Smooth muscle cell of the coronary artery (primary cell): ENCODE measurements around the gene BARHL1. TPM values are rescaled to one million over a fixed set of nuclear protein-coding genes. Genes with fewer than 3 reads are reported as not detected.

Experiments
- total RNA-seq: library from RNA; depleted of rRNA; stranded (reverse); fragments of >200 nt; gene quantifications from 2 replicates; pipeline ENCODE4 v1.2.3, GENCODE V29; 2014; ENCODE audit warnings: low replicate concordance

BARHL1 gene
- total RNA-seq = not detected in 2 replicates

DNA sequence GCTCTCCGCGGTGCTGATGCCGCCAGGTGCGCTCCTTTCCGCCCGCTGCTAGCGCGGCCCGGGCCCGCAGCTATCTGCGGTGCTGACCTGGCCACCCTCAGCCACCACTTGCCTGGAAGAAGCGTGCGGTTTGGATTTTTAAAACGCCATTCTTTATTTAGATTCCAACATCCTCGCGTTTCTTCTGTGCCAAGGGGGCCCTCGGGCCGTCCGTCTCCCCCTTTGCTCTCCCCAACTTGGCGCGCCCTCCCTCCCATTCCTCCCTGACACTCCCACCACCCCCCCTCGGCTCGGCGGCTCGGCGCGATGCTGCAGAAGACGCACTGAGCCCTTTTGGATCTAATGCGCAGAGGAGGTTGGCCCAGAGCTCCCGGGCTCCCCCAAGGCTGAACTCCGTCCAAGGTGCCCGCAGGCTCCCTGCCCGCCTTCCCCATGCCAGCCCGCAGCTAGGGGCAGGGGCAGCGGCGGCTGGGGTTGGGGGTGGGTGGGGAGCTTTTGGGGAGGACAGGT lies at the start of gene BARHL1:
BARHL1 (plus strand) TSS at position 331 of the 510 bp plus-strand sequence. CDS start 192 bp downstream, outside the sequence.

Other genes starting within 250 kb of the BARHL1 start
- 46.5 and 61.0 TPM in 2 replicates for gene SETX, start 227.6 kb upstream of the BARHL1 start, total RNA-seq
- gene TTF1, start 175.8 kb upstream of the BARHL1 start, total RNA-seq = 8.4 and 8.5 TPM in 2 replicates
- not detected in 2 replicates for gene CFAP77, start 172.4 kb upstream of the BARHL1 start, total RNA-seq
- gene DDX31, start 87.4 kb downstream of the BARHL1 start, total RNA-seq = 4.9 and 8.3 TPM in 2 replicates
- gene GTF3C4, start 87.9 kb downstream of the BARHL1 start, total RNA-seq = 6.0 and 8.6 TPM in 2 replicates